ENCODE data around the gene EEF1A1.

Gene EEF1A1

GRCh38 chr6:73503027-73503772 lies 17.6 kb downstream of the EEF1A1 start:
- DNase-seq = no peak

GRCh38 chr6:73497915-73498314 lies 22.9 kb downstream of the EEF1A1 start:
- DNase-seq = no peak

GRCh38 chr6:73491377-73491776 lies 29.5 kb downstream of the EEF1A1 start:
- no peak for DNase-seq

- DNase-seq = no peak
These were observed 33.4 kb downstream of the EEF1A1 start for GRCh38 chr6:73487473-73487872.

- no peak for DNase-seq
These were observed 36.4 kb downstream of the EEF1A1 start for GRCh38 chr6:73484438-73484837.

GRCh38 chr6:73481969-73482368 lies 38.9 kb downstream of the EEF1A1 start:
- DNase-seq = no peak

- no peak for DNase-seq
These were observed 43.4 kb downstream of the EEF1A1 start for GRCh38 chr6:73477407-73477806.

- DNase-seq = no peak
These were observed 44.1 kb downstream of the EEF1A1 start for GRCh38 chr6:73476723-73477122.

- DNase-seq = no peak
These were observed 49.0 kb downstream of the EEF1A1 start for GRCh38 chr6:73471686-73472290.

Measured in activated CD4-positive, alpha-beta T cell treated with anti-CD3 and anti-CD28 coated beads, Interleukin-2, amount 50 U/mL, for 4 hours (primary cell).